Caco-2 (cell line): ENCODE data around the gene NHEJ1. TPM values are rescaled to one million over a fixed set of nuclear protein-coding genes. Genes with fewer than 3 reads are reported as not detected.

Experiments used
- BruUV-seq: library from RNA; stranded (reverse); fragments of 400-500 nt; replicated peaks from 2 replicates; lab custom pipeline; 2021; lab: Mats Ljungman, UMichigan
- CTCF ChIA-PET: fragments of 300-600 bp; sonication (Branson Sonifier 250); formaldehyde crosslinking; loops from one replicate; lab custom pipeline; 2022; ENCODE audit warnings: antibody characterized with exemption; lab: Charles Lee
- POLR2A ChIA-PET: fragments of 300-600 bp; sonication (Branson Sonifier 250); formaldehyde crosslinking; loops from one replicate; lab custom pipeline; 2022; ENCODE audit warnings: antibody characterized with exemption; lab: Charles Lee
- DNase-seq, 2 experiments: peaks; one replicate each; pipeline versions ENCODE4 v3.0.0 to v3.0.0-alpha.2; 2020 to 2022
- H3K27me3 ChIP-seq: replicated peaks from 2 replicates; pipeline ENCODE4 v1.6.0; 2011; ENCODE audit warnings: low read length; ENCODE audit not compliant: control insufficient read depth, insufficient read depth
- H3K36me3 ChIP-seq: 2 replicates; pipeline ENCODE4 v1.5.1; 2011; ENCODE audit warnings: low read length; ENCODE audit not compliant: control insufficient read depth, insufficient read depth
- H3K4me1 ChIP-seq: fragments of 250-450 bp; sonication (Bioruptor Pico); 2 replicates; pipeline ENCODE4 v1.5.1; 2020; ENCODE audit warnings: mild to moderate bottlenecking
- H3K4me3 ChIP-seq: 2 replicates; pipeline ENCODE4 v1.5.1; 2011; ENCODE audit warnings: low read depth, mild to moderate bottlenecking, control low read depth, low read length
- H3K9me3 ChIP-seq: fragments of 250-450 bp; sonication (Bioruptor Pico); 2 replicates; pipeline ENCODE4 v1.5.1; 2020; ENCODE audit warnings: mild to moderate bottlenecking, moderate library complexity
- H3K27ac Mint-ChIP-seq: one replicate; pipeline ENCODE4 v1.8.0; 2022; ENCODE audit warnings: mixed read lengths; ENCODE audit not compliant: unreplicated experiment
- H3K27me3 Mint-ChIP-seq: one replicate; pipeline ENCODE4 v1.8.0; 2022; ENCODE audit warnings: mixed read lengths; ENCODE audit not compliant: insufficient read depth, unreplicated experiment
- H3K36me3 Mint-ChIP-seq: one replicate; pipeline ENCODE4 v1.8.0; 2022; ENCODE audit warnings: mild to moderate bottlenecking, mixed read lengths; ENCODE audit not compliant: insufficient read depth, unreplicated experiment
- H3K4me1 Mint-ChIP-seq: one replicate; pipeline ENCODE4 v1.8.0; 2022; ENCODE audit warnings: low read depth, mixed read lengths; ENCODE audit not compliant: unreplicated experiment
- H3K4me3 Mint-ChIP-seq: one replicate; pipeline ENCODE4 v1.8.0; 2022; ENCODE audit warnings: mild to moderate bottlenecking, moderate library complexity, mixed read lengths; ENCODE audit not compliant: unreplicated experiment
- H3K9me3 Mint-ChIP-seq: one replicate; pipeline ENCODE4 v1.8.0; 2022; ENCODE audit warnings: mixed read lengths; ENCODE audit not compliant: unreplicated experiment
- CTCF ChIP-seq, 2 experiments: fragments of 200-600 bp in 1 of 2; IDR thresholded peaks; 1 replicate in 1 of 2; 2 replicates in 1 of 2; pipeline versions ENCODE4 v1.5.1 to v1.8.0; 2011 to 2022; ENCODE audit warnings: antibody characterized with exemption in 1 of 2, control low read depth in 1 of 2, inconsistent platforms in 1 of 2, low read depth in 1 of 2, low read length in 1 of 2, mild to moderate bottlenecking in 1 of 2, moderate library complexity in 1 of 2; ENCODE audit not compliant: insufficient read depth in 1 of 2, severe bottlenecking in 1 of 2, unreplicated experiment in 1 of 2
- intact Hi-C: fragments of 100-400 bp; cut with micrococcal nuclease; formaldehyde crosslinking; loops from one replicate; pipeline ENCODE4 v1.10.0; 2022; ENCODE audit not compliant: unreplicated experiment
- total RNA-seq: library from RNA; stranded (reverse); gene quantifications from 2 replicates; pipeline ENCODE4 v1.2.3, GENCODE V29; 2022

NHEJ1 gene
- total RNA-seq, 1 experiment from 2014 or later: 29.6 TPM

DNA sequence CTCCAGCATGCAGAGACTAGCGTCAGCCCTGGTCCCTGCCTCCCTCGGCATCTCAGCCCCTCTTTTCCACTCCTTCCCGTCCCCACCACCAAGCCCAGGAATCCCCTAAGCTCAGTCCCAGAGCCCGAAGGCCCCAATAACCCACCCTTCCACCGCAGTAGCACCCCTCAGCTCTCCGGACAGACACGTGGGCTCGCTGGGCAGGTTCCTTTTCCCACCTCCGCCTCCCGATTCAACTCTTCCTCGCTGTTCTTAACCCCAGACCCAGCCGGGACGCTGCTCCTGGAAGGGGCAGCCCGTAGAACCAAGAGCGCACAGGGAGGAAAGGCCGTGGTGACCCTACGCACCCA lies 101.3 kb downstream of the NHEJ1 start:
- no peaks in the 10 kb centered on the region for H3K9me3 ChIP-seq
- ChIA-PET POLR2A (interaction anchor here (1.4 to 2.8 kb wide), 2 partner anchors 12 to 66 kb away, joined by 3 to 23 read pairs; no protein-coding TSS in a partner anchor), CTCF (interaction anchor here (1.4 to 4.9 kb wide), 18 partner anchors 12 to 236 kb away, joined by 3 to 85 read pairs (median 8); no protein-coding TSS in a partner anchor)
- no peak for DNase-seq
- H3K27me3 ChIP-seq: no peaks in the 10 kb centered on the region
- H3K27ac Mint-ChIP-seq: peak overlapping the region; percentile 88
- H3K4me1 ChIP-seq: peaks cover 11% of the 10 kb centered on the region
- peaks cover 16% of the 10 kb centered on the region for H3K36me3 ChIP-seq
- intact Hi-C loops: loop anchor here (2.0 to 5.0 kb wide), 3 partner anchors 57 to 238 kb away; no protein-coding TSS in a partner anchor
- H3K4me3 ChIP-seq: peak overlapping the region; percentile 99
- H3K9me3 Mint-ChIP-seq: no peaks in the 10 kb centered on the region
- H3K4me3 Mint-ChIP-seq: peak overlapping the region; percentile 92
- BruUV-seq: TSS peak; percentile 92
- H3K4me1 Mint-ChIP-seq: peaks cover 7% of the 10 kb centered on the region
- no peak for TF ChIP-seq CTCF (IDR thresholded peaks at IDR 0.05; ENCODE audit: insufficient read depth in 1 of 2, low read depth in 1 of 2, low read length in 1 of 2, severe bottlenecking in 1 of 2, unreplicated experiment in 1 of 2)
- H3K36me3 Mint-ChIP-seq: peaks cover 31% of the 10 kb centered on the region
- H3K27me3 Mint-ChIP-seq: peaks cover 3% of the 10 kb centered on the region

DNA sequence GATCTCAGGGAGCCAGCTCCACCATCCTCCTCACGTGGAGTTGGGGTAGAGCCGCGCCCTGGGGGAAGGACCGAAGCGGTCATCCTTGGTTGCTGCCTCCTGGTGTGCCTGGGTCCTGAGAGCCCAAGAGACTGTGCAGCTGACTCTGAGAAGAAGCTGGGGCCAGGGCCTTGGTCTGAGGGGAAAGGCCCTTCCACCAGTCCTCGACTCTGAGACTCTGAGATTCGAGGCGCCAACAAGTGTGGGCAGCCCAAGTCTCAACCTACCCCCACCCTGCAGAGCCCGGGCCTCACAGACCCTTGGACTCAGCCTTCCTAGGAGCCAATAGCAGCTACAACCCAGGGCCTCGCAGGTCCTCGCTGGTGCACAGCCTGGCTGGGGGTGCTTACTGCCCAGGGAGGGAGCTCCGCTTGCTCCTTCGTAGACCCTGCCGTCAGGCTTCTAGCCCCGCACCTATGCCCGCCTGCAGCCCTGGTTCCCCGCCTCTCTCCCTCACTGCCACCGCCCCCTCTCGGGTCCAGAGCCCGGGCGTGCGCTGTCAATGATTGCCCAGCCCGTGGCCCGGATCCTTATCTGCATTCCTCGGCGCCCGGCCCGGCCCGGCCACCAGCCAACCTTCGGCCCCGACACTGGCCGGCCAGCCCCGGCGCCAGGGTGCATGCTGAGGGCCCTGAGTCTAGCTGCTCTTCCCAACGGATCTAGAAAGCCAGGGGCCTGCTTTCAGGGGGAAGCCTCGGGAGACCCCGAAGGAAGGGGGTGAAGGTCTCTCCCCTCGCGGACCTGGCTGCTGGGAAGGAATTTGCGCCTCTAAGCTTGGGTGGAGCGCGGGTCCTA lies 101.9 kb downstream of the NHEJ1 start:
- intact Hi-C loops: loop anchor here (1.0 to 5.0 kb wide), 8 partner anchors 13 to 239 kb away; no protein-coding TSS in a partner anchor
- Histone ChIP-seq H3K36me3 (peaks cover 16% of the 10 kb centered on the region), H3K27me3 (no peaks in the 10 kb centered on the region), H3K9me3 (no peaks in the 10 kb centered on the region), H3K4me3 (peak overlapping the region; percentile 99), H3K4me1 (peaks cover 11% of the 10 kb centered on the region)
- TF ChIP-seq CTCF (IDR thresholded peaks at IDR 0.05; ENCODE audit: insufficient read depth in 1 of 2, low read depth in 1 of 2, low read length in 1 of 2, severe bottlenecking in 1 of 2, unreplicated experiment in 1 of 2): no peak
- ChIA-PET CTCF (interaction anchor here (0.6 to 4.9 kb wide), 25 partner anchors 7 to 236 kb away, joined by 3 to 85 read pairs (median 5); partner anchors contain the start of gene CNPPD1), POLR2A (interaction anchor here (0.6 to 2.8 kb wide), 5 partner anchors 13 to 330 kb away, joined by 3 to 23 read pairs (median 3); no protein-coding TSS in a partner anchor)
- TSS peak; percentile 31 for BruUV-seq
- Mint-ChIP-seq H3K27ac (peak overlapping the region; percentile 88), H3K4me3 (peak overlapping the region; percentile 92), H3K9me3 (no peaks in the 10 kb centered on the region), H3K36me3 (peaks cover 36% of the 10 kb centered on the region), H3K27me3 (peaks cover 3% of the 10 kb centered on the region), H3K4me1 (peaks cover 7% of the 10 kb centered on the region)
- peak; percentile 88 to 93 for DNase-seq
